PC-3 (cell line): Measurements from ENCODE around the gene XRCC6.

Experiments
- CTCF ChIP-seq: fragments of 300-600 bp; sonication (generic); conservative IDR thresholded peaks from 2 replicates; pipeline ENCODE4 v1.5.1; 2017; ENCODE audit warnings: antibody characterized with exemption, low read depth, mild to moderate bottlenecking, low read length
- EZH2 ChIP-seq: fragments of 300-600 bp; sonication (generic); IDR thresholded peaks from one replicate; pipeline ENCODE4 v1.6.1; 2017; ENCODE audit warnings: antibody characterized with exemption, mild to moderate bottlenecking, low read length; ENCODE audit not compliant: unreplicated experiment
- EZH2phosphoT487 ChIP-seq: fragments of 300-600 bp; sonication (generic); IDR thresholded peaks from 2 replicates; pipeline ENCODE4 v1.6.1; 2018; ENCODE audit warnings: mild to moderate bottlenecking, antibody characterized with exemption, low read length, borderline replicate concordance

DNA sequence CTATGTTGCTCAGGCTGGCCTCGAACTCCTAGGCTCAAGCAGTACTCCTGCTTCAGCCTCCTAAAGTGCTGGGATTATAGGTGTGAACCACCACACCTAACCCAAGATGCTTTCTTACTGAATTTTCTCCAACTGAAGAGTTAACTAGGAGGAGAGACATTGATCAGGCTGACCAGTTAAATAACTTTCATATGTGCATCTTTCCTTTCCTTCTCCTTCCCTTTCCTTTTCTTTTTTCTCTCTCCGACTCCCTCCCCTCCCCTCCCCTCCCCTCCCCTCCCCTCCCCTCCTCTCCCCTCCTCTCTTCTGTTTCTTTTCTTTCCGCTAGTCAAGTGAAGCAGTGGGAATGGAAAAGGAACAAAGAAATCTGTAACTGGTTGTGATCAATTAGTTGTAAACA, 26.7 kb downstream of the XRCC6 start:
- no peak for TF ChIP-seq CTCF
- TF ChIP-seq EZH2 = no peak
- no peak for TF ChIP-seq EZH2phosphoT487
